Head of caudate nucleus (tissue), 42 donors: Measurements from ENCODE around the gene AK8.
"Not testable (repeated sequence)": the region's sequence is repeated elsewhere in the genome, so short reads cannot be mapped to it uniquely, and the experiment has no call there.

ENCODE experiments used
- DNase-seq, 42 donors: peaks; one replicate each; pipeline versions ENCODE4 v3.0.0 to v3.0.0-alpha.2; 2020 to 2021; ENCODE audit warnings: mixed read lengths in 7 of 42
- intact Hi-C: fragments of 100-400 bp; cut with DNase I; formaldehyde crosslinking; loops from one replicate; pipeline ENCODE4 v1.15.0; 2022

Gene AK8

GRCh38 chr9:132739710-132740310 is 138.3 kb downstream of the AK8 start:
- intact Hi-C loops: no loop called here
- DNase-seq: no peak

- intact Hi-C loops: no loop called here
- DNase-seq: peak in 27 of 42 donors; percentile 5 to 48 (median 18)
Measured at GRCh38 chr9:132733260-132733815, 144.7 kb downstream of the AK8 start.

DNA sequence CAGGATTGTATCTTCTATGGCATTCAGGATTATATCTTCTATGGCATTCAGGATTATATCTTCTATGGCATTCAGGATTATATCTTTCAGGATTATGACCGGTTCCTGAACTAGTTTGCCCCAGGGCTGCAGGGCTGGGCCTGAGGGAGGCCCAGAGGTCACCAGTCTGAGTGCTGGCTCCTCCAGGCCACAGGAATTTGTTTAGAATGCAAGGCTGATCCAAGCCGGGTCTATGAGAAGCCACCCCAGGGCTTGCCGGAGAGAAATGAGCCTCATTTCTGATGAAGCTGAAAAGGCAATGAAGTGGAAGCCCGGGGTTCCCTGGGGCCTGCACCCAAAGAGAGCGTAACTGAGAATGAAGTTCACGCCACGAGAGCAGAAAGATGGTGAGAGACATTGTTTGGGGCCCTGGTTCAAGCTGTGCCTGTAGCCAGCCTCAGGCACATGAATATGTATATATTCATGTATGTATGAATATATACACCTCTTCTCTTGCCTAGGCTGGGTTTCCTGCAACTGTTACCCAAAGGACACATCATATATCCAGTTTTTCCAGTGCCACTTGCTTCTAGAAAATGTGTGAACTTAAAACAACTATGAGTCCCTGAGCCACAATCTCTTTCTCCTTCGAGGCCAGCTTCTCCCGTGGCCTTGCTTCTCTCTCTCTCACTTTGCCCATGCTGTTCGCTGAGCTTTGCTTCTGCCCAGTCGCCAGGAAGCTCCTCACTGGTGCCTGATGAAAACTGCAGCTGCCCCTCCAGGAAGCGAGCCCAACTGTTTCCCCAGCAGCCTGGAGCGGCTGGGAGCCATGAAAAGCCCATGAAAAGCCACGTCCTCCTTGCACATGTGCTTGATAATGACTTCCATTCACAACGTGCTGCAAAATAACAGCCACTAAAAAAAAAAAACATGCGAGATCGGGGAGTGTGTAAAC is 145.5 kb downstream of the AK8 start:
- DNase-seq: peak in 17 of 42 donors; percentile 5 to 44 (median 20)
- intact Hi-C loops: no loop called here

DNA sequence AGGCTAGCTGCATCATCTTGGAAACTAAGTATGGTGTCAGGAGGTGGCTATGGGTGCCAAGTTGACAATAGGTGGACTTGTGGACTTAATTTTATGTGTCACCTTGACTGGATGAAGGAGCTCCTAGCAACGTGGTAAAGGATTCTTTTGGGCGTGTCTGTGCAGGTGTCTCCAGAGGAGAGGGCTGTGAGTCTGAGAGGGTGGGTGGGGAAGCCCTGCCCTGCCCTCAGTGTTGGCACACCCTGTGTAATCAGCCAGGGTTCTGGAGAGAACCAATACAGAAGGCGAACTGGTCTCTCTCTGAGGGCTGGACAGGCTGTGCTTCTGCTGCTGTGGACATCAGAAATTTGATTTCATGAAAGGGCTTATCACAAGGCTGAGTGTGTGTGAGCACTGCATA is 146.9 kb downstream of the AK8 start:
- DNase-seq: no peak
- intact Hi-C loops: no loop called here

DNA sequence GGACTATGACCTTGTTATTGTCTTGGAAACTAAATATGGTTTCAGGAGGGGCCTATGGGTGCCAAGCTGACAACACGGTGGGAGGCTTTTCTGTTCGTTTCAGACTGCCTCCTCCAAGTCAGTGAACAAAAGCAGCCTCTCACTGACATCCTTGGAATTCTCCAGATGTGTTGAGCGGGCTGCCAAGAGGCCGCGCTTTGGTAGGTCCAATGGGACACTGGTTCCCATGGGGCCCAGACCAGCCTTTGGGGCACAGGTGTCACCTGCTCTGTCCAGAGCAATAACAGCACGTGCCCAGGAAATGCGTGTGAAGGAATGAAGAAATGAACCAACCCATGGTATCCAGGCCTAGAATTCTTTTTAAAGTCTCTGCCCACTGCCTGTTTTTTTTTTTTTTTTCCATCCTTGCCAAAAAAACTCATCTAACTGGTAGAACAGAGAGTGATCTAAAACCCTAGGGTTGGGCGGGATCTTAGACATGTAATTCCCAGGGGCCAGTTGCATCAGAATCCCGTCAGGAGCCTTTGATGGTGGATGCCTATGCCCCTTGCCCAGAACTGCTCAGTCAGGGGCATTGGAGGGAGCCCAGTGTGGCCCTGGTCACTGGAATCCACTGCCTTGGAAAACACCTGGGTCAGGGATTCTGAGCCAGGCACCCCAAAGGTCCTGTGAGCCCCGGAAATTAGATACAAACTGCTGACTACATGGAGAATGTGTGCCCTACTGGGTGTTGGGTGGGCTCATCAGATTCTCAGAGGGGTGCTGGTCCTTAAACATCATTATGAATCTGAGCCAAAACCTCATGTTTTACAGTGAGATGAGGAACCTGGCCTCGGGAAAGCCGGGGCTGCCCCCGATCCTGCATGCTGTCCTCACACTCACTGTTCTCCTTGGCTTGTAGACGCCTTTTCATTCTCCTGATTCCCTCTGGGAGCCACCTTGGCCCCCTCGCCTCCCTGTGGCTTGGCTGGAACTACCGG is 147.7 kb downstream of the AK8 start:
- DNase-seq: no peak
- intact Hi-C loops: no loop called here

- no peak for DNase-seq
- intact Hi-C loops: no loop called here
Measured at GRCh38 chr9:132729235-132729890, 148.7 kb downstream of the AK8 start.

DNA sequence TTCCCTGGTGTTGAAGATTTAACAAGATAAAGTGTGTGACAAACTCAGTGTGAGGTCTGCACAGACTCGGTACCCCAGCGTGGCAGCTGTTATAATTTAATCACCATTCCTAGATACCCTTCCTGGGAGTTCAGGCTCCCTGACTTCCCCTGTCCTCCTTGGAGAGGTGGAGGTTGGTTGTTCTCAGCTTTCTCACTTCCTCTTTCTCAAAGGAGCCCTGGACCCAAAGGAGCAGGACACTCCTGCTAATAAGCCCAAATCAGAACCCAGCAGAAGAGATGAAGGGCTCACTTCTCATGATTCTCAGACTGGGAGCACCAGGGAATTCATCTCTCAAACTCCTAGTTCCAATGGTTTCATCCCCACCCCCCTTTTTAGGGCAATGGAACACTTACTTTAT is 149.6 kb downstream of the AK8 start:
- no peak for DNase-seq
- intact Hi-C loops: no loop called here

- DNase-seq: no peak
- intact Hi-C loops: no loop called here
Measured at GRCh38 chr9:132728071-132728470, 150.0 kb downstream of the AK8 start.

- intact Hi-C loops: no loop called here
- no peak for DNase-seq
Measured at GRCh38 chr9:132726576-132727130, 151.4 kb downstream of the AK8 start.

DNA sequence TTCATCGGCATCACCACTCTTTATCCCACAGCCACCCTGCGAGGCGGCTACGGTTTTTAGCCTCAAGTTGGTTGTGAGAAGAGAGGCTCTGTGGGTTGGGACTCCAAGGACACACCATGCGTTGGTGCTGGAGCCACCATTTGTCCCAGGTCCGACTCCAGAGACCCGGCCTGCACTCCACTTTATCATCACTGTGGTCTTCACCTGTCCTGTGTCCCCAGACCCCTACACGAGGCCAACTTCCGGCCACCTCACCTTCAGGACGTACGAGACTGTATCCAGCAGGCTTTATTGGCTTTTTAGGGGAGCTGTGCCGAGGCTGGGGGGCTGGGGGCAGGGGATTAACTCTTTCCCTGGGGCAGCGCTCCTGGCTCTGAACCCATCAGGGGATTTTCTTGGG is 152.8 kb downstream of the AK8 start:
- intact Hi-C loops: no loop called here
- DNase-seq: no peak

DNA sequence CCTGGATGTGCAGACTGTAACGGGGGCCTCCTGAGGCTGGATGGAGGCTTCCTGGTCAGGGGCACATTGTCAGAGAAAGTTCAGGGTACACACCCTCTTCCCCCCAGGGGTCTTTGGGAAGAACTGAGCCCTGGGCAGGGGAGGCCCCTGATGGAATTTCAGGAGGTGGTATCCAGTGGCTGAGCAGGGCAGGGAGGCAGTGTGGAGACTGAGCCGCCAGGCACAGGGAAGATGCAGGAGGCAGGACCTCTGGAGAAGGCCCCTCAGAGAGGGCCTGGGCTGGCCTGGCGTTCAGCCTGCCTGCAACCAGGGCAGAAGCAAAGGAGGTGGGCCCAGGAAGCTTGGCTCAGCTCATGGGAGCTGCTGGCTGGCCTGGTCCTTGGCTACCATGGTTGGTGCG is 154.3 kb downstream of the AK8 start:
- DNase-seq: peak in 1 of 42 donors; percentile 6
- intact Hi-C loops: no loop called here

- intact Hi-C loops: no loop called here
- peak in 1 of 42 donors; percentile 22 for DNase-seq
Measured at GRCh38 chr9:132722564-132723065, 155.5 kb downstream of the AK8 start.

DNA sequence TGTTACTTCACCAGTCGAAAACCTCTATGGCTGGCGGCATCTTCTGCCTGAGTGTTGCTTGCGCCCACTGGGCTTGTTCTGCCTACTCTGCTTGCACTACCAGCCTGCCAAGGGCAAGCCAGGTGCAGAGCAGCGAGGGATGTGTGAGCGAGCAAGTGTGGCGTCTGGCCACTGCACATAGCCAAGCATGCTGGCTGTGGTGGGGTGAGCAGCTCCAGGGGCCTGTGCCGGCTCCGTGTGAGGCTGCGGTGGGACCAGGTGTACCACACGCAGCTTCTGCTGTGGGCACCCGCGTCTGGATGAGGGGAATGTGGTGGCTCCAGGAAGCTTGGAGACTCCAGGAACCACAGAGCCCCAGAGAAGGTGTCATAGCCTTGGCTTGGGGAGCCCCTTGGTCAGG is 156.4 kb downstream of the AK8 start:
- intact Hi-C loops: no loop called here
- DNase-seq: peak in 1 of 42 donors; percentile 39

- intact Hi-C loops, DNase-seq: not testable (repeated sequence)
Measured at GRCh38 chr9:132718381-132718928, 159.6 kb downstream of the AK8 start.

- intact Hi-C loops: no loop called here
- peak in 1 of 42 donors; percentile 30 for DNase-seq
Measured at GRCh38 chr9:132717326-132717945, 160.6 kb downstream of the AK8 start.

DNA sequence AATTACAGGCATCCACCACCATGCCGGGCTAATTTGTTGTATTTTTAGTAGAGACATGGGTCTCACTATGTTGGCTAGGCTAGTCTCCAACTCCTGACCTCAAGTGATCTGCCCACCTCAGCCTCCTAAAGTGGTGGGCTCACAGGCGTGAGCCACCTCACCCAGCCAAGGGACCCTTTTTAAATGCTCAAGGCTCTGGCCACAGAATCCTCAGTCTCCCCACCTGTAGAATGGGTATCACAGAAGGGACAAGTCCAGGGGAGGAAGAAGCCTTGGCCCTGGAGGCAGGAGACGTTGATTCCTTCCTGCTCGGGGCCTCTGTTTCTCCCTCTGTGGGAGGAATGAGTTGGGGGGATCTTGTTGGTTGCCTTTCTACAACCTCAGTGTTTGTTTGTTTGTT is 162.1 kb downstream of the AK8 start:
- intact Hi-C loops: no loop called here
- DNase-seq: no peak

DNA sequence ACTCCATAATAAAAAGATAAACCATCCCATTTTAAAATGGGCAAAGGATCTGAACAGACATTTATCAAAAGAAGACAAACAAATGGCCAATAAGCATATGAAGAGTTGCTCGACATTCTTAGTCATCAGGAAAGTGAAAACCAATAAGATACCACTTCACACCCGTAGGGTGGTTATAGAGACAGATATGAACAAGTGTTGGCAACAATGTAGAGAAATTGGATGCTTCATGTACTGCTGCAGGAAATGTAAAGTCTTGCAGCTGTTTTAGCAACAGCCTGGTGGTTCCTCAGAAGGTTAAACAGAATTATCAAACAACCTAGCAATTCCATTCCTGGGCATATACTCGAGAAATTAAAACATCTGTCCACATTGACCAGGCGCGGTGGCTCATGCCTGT is 165.3 kb downstream of the AK8 start:
- intact Hi-C loops: no loop called here
- no peak for DNase-seq
